Measurements from ENCODE around the gene TSHZ3.

Gene TSHZ3

GRCh38 chr19:31268751-31269383 lies 80.4 kb downstream of the TSHZ3 start:
- Histone ChIP-seq H3F3A (ENCODE audit: low read depth) (no peaks in the 10 kb centered on the region), H3K9ac (ENCODE audit: low read depth, low read length, poor library complexity, severe bottlenecking) (no peak overlapping the region), H4K20me1 (ENCODE audit: insufficient read depth, low read length, poor library complexity, severe bottlenecking) (no peaks in the 10 kb centered on the region), H3K4me1 (ENCODE audit: insufficient read depth, low read length, poor library complexity, severe bottlenecking) (no peaks in the 10 kb centered on the region), H2AFZ (ENCODE audit: low read length) (no peak overlapping the region), H3K79me2 (ENCODE audit: insufficient read depth, low read length) (no peaks in the 10 kb centered on the region), H3K4me3 (ENCODE audit: low read length, poor library complexity, severe bottlenecking) (no peak overlapping the region), H3K9me3 (ENCODE audit: insufficient read depth, low read depth, low read length) (no peaks in the 10 kb centered on the region), H3K4me2 (ENCODE audit: low read depth, low read length, poor library complexity, severe bottlenecking) (no peak overlapping the region), H3K27me3 (ENCODE audit: insufficient read depth, low read length, poor library complexity, severe bottlenecking) (no peaks in the 10 kb centered on the region), H3K36me3 (ENCODE audit: insufficient read depth, low read length) (no peaks in the 10 kb centered on the region), H3K9me2 (replicated peaks; ENCODE audit: low read depth, low read length) (no peaks in the 10 kb centered on the region)
- TF ChIP-seq EZH2phosphoT487 (IDR thresholded peaks at IDR 0.05; ENCODE audit: borderline replicate concordance) = no peak
- TF ChIP-seq, protein P1, sequence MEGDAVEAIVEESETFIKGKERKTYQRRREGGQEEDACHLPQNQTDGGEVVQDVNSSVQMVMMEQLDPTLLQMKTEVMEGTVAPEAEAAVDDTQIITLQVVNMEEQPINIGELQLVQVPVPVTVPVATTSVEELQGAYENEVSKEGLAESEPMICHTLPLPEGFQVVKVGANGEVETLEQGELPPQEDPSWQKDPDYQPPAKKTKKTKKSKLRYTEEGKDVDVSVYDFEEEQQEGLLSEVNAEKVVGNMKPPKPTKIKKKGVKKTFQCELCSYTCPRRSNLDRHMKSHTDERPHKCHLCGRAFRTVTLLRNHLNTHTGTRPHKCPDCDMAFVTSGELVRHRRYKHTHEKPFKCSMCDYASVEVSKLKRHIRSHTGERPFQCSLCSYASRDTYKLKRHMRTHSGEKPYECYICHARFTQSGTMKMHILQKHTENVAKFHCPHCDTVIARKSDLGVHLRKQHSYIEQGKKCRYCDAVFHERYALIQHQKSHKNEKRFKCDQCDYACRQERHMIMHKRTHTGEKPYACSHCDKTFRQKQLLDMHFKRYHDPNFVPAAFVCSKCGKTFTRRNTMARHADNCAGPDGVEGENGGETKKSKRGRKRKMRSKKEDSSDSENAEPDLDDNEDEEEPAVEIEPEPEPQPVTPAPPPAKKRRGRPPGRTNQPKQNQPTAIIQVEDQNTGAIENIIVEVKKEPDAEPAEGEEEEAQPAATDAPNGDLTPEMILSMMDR (conservative IDR thresholded peaks at IDR 0.05; ENCODE audit: low read length) = no peak

DNA sequence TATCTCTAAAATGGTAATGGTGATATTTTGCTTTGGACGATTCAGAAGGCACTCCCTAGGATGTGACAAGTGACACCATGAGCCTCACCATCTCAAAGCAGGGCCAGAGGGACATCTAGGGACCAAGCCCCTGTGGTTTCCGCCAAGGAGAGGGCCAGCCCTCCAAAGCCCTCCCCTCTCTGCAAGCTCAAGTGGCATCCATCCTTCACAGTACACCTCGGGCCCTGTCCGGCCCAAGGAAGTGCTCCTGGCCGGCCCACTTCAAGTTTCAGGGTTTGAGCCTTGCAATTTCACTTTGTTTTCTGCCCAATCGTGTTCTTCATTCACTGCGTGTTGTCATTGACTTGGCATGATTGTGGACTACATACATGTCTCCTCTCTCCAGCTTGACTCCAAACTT lies 82.5 kb downstream of the TSHZ3 start:
- no peak for TF ChIP-seq EZH2phosphoT487 (IDR thresholded peaks at IDR 0.05; ENCODE audit: borderline replicate concordance)
- TF ChIP-seq, protein P1 (conservative IDR thresholded peaks at IDR 0.05; ENCODE audit: low read length) = no peak
- Histone ChIP-seq H3K4me1 (ENCODE audit: insufficient read depth, low read length, poor library complexity, severe bottlenecking) (no peaks in the 10 kb centered on the region), H3K36me3 (ENCODE audit: insufficient read depth, low read length) (no peaks in the 10 kb centered on the region), H3K9me2 (replicated peaks; ENCODE audit: low read depth, low read length) (no peaks in the 10 kb centered on the region), H3K27me3 (ENCODE audit: insufficient read depth, low read length, poor library complexity, severe bottlenecking) (no peaks in the 10 kb centered on the region), H3K4me2 (ENCODE audit: low read depth, low read length, poor library complexity, severe bottlenecking) (no peak overlapping the region), H4K20me1 (ENCODE audit: insufficient read depth, low read length, poor library complexity, severe bottlenecking) (no peaks in the 10 kb centered on the region), H3K9me3 (ENCODE audit: insufficient read depth, low read depth, low read length) (no peaks in the 10 kb centered on the region), H3F3A (ENCODE audit: low read depth) (no peaks in the 10 kb centered on the region), H2AFZ (ENCODE audit: low read length) (no peak overlapping the region), H3K9ac (ENCODE audit: low read depth, low read length, poor library complexity, severe bottlenecking) (no peak overlapping the region), H3K79me2 (ENCODE audit: insufficient read depth, low read length) (no peaks in the 10 kb centered on the region), H3K4me3 (ENCODE audit: low read length, poor library complexity, severe bottlenecking) (no peak overlapping the region)

DNA sequence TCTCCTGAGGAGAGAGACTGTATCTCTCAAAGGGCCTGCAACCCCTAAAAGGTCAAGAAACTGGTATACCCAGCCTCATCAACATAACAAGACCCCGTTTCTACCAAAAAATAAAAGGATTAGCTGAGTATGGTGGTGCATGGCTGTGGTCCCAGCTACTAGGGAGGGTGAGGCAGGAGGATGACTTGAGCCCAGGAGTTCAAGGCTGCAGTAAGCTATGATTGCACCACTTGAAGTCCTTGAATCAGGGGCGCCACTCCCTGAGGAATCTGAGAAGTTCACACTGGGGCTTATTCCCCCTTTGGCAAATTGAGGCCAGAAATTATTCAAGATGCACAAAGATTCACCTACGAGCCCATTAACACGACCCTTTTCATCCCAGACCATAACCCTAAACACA lies 83.0 kb downstream of the TSHZ3 start:
- Histone ChIP-seq H4K20me1 (ENCODE audit: insufficient read depth, low read length, poor library complexity, severe bottlenecking) (no peaks in the 10 kb centered on the region), H3K4me2 (ENCODE audit: low read depth, low read length, poor library complexity, severe bottlenecking) (no peak overlapping the region), H3K4me1 (ENCODE audit: insufficient read depth, low read length, poor library complexity, severe bottlenecking) (no peaks in the 10 kb centered on the region), H3K9ac (ENCODE audit: low read depth, low read length, poor library complexity, severe bottlenecking) (no peak overlapping the region), H3K9me3 (ENCODE audit: insufficient read depth, low read depth, low read length) (no peaks in the 10 kb centered on the region), H3K27me3 (ENCODE audit: insufficient read depth, low read length, poor library complexity, severe bottlenecking) (no peaks in the 10 kb centered on the region), H3F3A (ENCODE audit: low read depth) (no peaks in the 10 kb centered on the region), H3K4me3 (ENCODE audit: low read length, poor library complexity, severe bottlenecking) (no peak overlapping the region), H3K9me2 (replicated peaks; ENCODE audit: low read depth, low read length) (no peaks in the 10 kb centered on the region), H3K36me3 (ENCODE audit: insufficient read depth, low read length) (no peaks in the 10 kb centered on the region), H2AFZ (ENCODE audit: low read length) (no peak overlapping the region), H3K79me2 (ENCODE audit: insufficient read depth, low read length) (no peaks in the 10 kb centered on the region)
- TF ChIP-seq, protein P1 (conservative IDR thresholded peaks at IDR 0.05; ENCODE audit: low read length) = no peak
- TF ChIP-seq EZH2phosphoT487 (IDR thresholded peaks at IDR 0.05; ENCODE audit: borderline replicate concordance) = no peak

Data from Loucy (cell line).